SJCRH30 (cell line): Measurements from ENCODE around the gene ZNF740. TPM values are rescaled to one million over a fixed set of nuclear protein-coding genes. Genes with fewer than 3 reads are reported as not detected.
"Not testable (repeated sequence)": the region's sequence is repeated elsewhere in the genome, so short reads cannot be mapped to it uniquely, and the experiment has no call there.

Experiments
- DNase-seq, 2 experiments: peaks; one replicate each; pipeline ENCODE4 v3.0.0-alpha.2; 2015 to 2020
- H3K27ac ChIP-seq: fragments of 250-450 bp; sonication (Bioruptor Pico); 2 replicates; pipeline ENCODE4 v1.5.1; 2020; ENCODE audit warnings: mild to moderate bottlenecking, moderate library complexity
- H3K27me3 ChIP-seq: fragments of 250-450 bp; sonication (Bioruptor Pico); 2 replicates; pipeline ENCODE4 v1.5.1; 2020; ENCODE audit warnings: mild to moderate bottlenecking, moderate library complexity
- H3K36me3 ChIP-seq: fragments of 250-450 bp; sonication (Bioruptor Pico); 2 replicates; pipeline ENCODE4 v1.5.1; 2020; ENCODE audit warnings: mild to moderate bottlenecking, moderate library complexity
- H3K4me1 ChIP-seq: fragments of 250-450 bp; sonication (Bioruptor Pico); 2 replicates; pipeline ENCODE4 v1.5.1; 2020; ENCODE audit warnings: mild to moderate bottlenecking, moderate library complexity
- H3K4me3 ChIP-seq: fragments of 250-450 bp; sonication (Bioruptor Pico); 2 replicates; pipeline ENCODE4 v1.5.1; 2020; ENCODE audit warnings: mild to moderate bottlenecking, moderate library complexity
- H3K9me3 ChIP-seq: fragments of 250-450 bp; sonication (Bioruptor Pico); replicated peaks from 2 replicates; pipeline ENCODE4 v1.5.1; 2020; ENCODE audit warnings: mild to moderate bottlenecking, moderate library complexity
- total RNA-seq: library from RNA; depleted of rRNA; stranded (reverse); fragments of >200 nt; shearing (Covaris generic); gene quantifications from 2 replicates; pipeline ENCODE4 v1.2.3, GENCODE V29; 2014

ZNF740 gene
- total RNA-seq, 1 experiment from 2014 or later, result 17.4 TPM

DNA sequence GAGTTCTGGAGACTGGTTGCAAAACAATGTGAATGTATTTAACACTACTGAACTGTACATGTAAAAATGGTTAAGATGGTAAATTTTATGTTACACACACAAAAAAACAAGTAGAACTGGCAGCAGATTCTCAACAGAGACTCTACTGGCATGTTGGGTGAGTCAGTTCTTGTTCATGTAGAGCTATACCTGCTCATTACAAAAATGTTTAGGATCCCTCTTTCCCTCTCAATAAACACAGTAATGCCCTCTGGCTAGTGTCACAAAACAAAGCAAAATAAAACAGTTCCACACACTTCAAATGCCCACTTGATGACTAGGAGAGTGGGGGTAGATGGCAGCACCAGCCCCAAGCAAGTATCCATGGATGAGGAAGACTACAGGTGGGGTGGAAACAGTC, 13.7 kb upstream of the ZNF740 start:
- no peaks in the 10 kb centered on the region for H3K9me3 ChIP-seq
- DNase-seq, result no peak
- H3K36me3 ChIP-seq, result no peaks in the 10 kb centered on the region
- H3K27me3 ChIP-seq, result no peaks in the 10 kb centered on the region
- H3K4me3 ChIP-seq, result no peak overlapping the region
- H3K27ac ChIP-seq, result no peak overlapping the region
- H3K4me1 ChIP-seq, result no peaks in the 10 kb centered on the region

GRCh38 chr12:53169644-53170043, 10.9 kb upstream of the ZNF740 start:
- no peaks in the 10 kb centered on the region for H3K27me3 ChIP-seq
- DNase-seq, result no peak
- H3K36me3 ChIP-seq, result no peaks in the 10 kb centered on the region
- no peak overlapping the region for H3K4me3 ChIP-seq
- no peaks in the 10 kb centered on the region for H3K9me3 ChIP-seq
- H3K4me1 ChIP-seq, result no peaks in the 10 kb centered on the region
- H3K27ac ChIP-seq, result no peak overlapping the region

DNA sequence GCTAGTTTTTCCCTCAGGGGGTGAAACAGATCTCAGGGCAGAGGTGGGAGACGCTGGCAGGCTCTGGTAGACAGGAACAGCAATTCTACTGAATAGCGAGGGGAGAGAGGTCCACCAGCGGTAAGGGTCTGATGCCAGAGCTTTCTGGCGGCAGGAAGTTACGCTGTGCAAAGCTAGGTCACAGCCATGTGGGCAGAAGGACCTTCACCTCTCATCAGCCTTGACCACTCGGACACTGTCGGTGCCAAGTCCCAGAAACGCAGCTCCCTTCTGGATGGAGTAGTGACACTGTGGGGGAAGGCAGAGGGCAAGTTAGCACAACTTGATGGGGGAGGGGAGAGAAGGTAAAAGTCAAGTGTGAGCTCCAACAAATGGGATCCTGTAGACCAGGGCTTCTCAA, 10.3 kb upstream of the ZNF740 start:
- no peak for DNase-seq
- Histone ChIP-seq H3K36me3 (no peaks in the 10 kb centered on the region), H3K4me1 (no peaks in the 10 kb centered on the region), H3K27ac (no peak overlapping the region), H3K9me3 (no peaks in the 10 kb centered on the region), H3K27me3 (no peaks in the 10 kb centered on the region), H3K4me3 (no peak overlapping the region)

DNA sequence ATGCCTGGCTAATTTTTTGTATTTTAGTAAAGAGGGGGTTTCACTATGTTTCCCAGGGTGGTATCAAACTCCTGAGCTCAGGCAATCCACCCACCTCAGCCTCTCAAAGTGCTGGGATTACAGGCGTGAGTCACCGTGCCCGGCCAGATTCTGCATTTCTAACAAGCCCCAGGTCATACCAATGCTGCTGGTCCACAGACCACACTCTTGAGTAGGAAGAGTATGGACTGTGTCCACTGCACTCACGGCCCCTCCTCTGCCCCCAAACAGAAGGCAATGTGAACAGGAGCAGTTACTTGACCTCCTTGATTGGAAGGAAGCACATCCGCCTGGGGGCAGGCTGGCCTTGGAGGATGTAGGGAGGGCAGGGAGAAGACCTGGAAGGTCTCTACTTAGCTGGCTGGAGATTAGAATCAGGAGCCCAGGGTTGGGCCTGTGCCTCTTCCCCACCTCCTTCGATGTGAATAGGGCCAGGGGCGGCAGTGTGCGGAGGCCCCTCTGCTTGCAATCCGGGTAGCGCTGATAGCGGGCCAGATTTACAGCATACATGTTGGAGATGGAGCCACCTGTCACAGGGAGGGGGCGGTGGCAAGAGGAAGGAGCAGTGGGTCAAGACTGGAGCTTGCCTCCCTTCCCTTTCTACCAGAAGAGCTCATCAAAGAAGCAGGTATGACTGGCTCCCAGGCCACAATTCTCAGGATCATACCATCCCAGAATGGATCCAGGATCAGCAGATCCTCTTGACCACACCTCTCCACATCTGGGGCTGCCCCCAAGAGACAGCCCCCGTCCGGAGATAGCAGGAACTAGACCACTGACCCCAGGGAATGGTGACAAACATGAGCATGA, 9.4 kb upstream of the ZNF740 start:
- Histone ChIP-seq H3K27me3 (no peaks in the 10 kb centered on the region), H3K4me3 (no peak overlapping the region), H3K36me3 (no peaks in the 10 kb centered on the region), H3K4me1 (no peaks in the 10 kb centered on the region), H3K27ac (no peak overlapping the region), H3K9me3 (no peaks in the 10 kb centered on the region)
- DNase-seq, result no peak

DNA sequence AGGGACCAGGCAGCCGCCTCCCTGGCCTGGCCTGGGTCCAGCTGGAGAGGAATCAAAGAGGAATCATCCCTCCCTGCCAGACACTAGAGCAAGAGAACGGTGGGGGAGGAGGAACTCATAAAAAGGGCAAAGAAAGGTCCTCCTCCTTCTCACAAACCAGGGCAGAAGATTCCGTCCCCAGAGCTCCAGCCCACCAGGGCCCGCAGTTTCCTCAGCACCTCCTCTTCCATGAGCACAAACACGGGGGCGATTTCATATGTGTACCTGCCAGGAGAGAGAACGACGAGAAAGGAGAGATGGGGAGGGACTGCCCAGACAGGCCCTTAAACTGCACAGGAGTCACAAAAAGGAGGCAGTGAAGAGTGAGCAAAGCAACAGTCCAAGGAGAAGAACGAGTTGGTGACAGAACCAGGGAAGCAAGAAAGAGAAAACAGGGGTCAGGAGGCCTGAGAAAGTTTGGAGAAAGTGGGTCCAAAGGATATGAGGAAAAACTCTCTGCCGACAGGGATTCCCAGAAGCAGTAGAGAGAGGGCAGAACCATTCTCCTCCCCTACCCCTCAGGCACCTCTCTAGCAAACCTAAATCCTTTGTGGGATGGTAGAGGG, 8.7 kb upstream of the ZNF740 start:
- H3K4me1 ChIP-seq, result no peaks in the 10 kb centered on the region
- no peak overlapping the region for H3K4me3 ChIP-seq
- DNase-seq, result no peak
- no peaks in the 10 kb centered on the region for H3K9me3 ChIP-seq
- no peaks in the 10 kb centered on the region for H3K27me3 ChIP-seq
- H3K36me3 ChIP-seq, result no peaks in the 10 kb centered on the region
- no peak overlapping the region for H3K27ac ChIP-seq

DNA sequence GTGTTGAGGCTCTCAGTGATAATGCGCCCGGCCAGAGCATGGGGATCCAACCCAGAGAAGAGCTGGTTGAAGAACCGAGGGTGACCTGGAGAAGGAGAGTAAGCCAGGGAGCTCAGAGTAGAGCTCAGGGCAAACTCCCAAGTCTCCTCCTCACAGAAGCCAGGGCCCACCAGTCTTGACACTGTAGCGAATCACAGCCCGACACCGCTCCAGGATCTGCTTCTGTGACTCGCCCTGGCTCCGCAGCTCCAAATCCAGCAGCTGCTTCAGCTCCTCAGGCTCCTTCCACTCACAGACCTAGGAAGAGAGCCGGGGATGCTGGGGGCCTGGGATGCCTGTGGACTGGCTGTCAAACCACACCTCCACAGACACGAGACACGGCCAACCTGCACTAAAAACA, 8.2 kb upstream of the ZNF740 start:
- Histone ChIP-seq H3K36me3 (no peaks in the 10 kb centered on the region), H3K4me3 (no peak overlapping the region), H3K27me3 (no peaks in the 10 kb centered on the region), H3K27ac (no peak overlapping the region), H3K4me1 (no peaks in the 10 kb centered on the region), H3K9me3 (no peaks in the 10 kb centered on the region)
- DNase-seq, result peak; percentile 43 to 50

DNA sequence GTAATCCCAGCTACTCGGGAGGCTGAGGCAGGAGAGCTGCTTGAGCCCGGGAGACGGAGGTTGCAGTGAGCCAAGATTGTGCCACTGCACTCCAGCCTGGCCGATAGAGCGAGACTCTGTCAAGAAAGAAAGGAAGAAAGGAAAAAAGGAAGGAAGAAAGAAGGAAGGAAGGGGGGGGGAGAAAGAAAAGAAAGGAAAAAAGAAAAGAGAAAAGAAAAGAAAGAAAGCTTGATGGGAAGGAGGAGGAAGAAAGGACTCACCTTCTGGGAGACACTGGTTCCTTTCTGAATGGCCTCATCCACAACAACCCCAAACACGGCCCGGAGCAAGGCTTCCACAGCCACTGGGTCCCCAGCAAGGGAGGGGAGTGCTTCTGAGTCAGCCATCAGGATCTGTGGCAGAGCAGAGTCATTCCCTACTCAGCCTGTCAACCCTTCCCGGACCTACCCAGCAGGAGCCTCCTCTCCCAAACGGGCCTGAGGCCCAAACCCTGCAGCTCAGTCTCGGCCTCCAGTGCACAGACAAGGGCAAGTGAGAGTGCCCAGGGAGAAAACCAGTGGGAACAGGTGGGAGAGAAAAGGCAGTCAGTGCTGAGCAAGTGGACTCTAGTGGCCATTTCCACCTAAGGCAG, 7.3 kb upstream of the ZNF740 start:
- Histone ChIP-seq H3K36me3 (no peaks in the 10 kb centered on the region), H3K4me3 (no peak overlapping the region), H3K27me3 (no peaks in the 10 kb centered on the region), H3K27ac (no peak overlapping the region), H3K9me3 (no peaks in the 10 kb centered on the region), H3K4me1 (no peaks in the 10 kb centered on the region)
- DNase-seq, result no peak

GRCh38 chr12:53174881-53175491, 5.5 kb upstream of the ZNF740 start:
- Histone ChIP-seq H3K4me3 (no peak overlapping the region), H3K27ac (no peak overlapping the region), H3K4me1 (peaks cover 5% of the 10 kb centered on the region; the same call in 1 of the 2 replicates), H3K9me3 (no peaks in the 10 kb centered on the region), H3K27me3 (no peaks in the 10 kb centered on the region), H3K36me3 (no peaks in the 10 kb centered on the region)
- DNase-seq, result no peak

GRCh38 chr12:53176750-53177149, 3.8 kb upstream of the ZNF740 start:
- Histone ChIP-seq H3K9me3 (no peaks in the 10 kb centered on the region), H3K27ac (no peak overlapping the region), H3K27me3 (no peaks in the 10 kb centered on the region), H3K36me3 (no peaks in the 10 kb centered on the region), H3K4me3 (no peak overlapping the region), H3K4me1 (peaks cover 5% of the 10 kb centered on the region; the same call in 1 of the 2 replicates)
- no peak for DNase-seq

GRCh38 chr12:53177447-53177846, 3.1 kb upstream of the ZNF740 start:
- H3K9me3 ChIP-seq, H3K4me3 ChIP-seq, H3K36me3 ChIP-seq, DNase-seq, H3K27me3 ChIP-seq, H3K27ac ChIP-seq, H3K4me1 ChIP-seq: not testable (repeated sequence)

GRCh38 chr12:53178803-53179202, 1.7 kb upstream of the ZNF740 start:
- not testable (repeated sequence) for H3K4me1 ChIP-seq, H3K27ac ChIP-seq, DNase-seq, H3K27me3 ChIP-seq, H3K9me3 ChIP-seq, H3K4me3 ChIP-seq
- peaks cover 16% of the 10 kb centered on the region for H3K36me3 ChIP-seq

GRCh38 chr12:53179687-53180219, 769 bp upstream of the ZNF740 start:
- Histone ChIP-seq H3K27me3 (no peaks in the 10 kb centered on the region), H3K4me3 (peak overlapping the region; percentile 73), H3K4me1 (peaks cover 5% of the 10 kb centered on the region; the same call in 1 of the 2 replicates), H3K36me3 (peaks cover 16% of the 10 kb centered on the region), H3K9me3 (no peaks in the 10 kb centered on the region), H3K27ac (peak overlapping the region; percentile 64)
- DNase-seq, result peak; percentile 31 to 51

DNA sequence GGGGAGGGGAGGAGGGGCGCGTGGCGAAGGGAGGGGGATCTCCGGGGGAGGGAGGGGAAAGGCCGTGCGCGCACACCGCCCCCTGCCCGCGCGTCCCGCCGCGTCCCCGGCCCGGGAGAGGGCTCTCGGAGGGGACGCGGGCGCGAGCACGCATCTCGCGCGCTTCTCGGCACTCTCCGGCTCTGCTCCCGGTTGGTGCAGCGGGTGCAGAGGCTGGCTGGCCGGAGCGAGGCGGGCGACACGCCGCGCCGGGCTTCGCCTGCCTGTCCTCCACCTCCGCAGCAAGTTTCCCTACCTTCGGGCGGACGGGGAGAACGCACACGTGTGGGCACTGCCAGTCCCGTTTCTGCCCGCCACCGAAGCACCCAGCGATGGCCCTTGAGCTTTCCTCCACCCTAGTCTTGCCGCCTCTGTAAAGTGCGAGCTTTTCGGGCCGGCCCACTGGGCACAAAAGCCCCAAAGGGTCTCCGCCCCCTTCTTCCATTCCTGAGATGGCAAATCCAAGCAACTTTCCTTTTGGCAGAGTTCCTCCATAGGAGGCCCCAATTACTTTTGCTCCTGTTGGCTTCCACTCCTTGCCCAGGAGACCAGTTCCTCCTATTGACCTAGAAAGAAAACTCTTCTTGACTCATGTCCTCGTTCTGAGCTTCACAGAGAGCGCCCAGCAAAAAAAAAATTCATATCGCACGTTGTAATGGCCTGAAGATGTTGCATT, 566 bp downstream of the ZNF740 start:
- Histone ChIP-seq H3K27ac (peak overlapping the region; percentile 64; the same call in 1 of the 2 replicates), H3K27me3 (no peaks in the 10 kb centered on the region), H3K36me3 (peaks cover 25% of the 10 kb centered on the region), H3K4me3 (peak overlapping the region; percentile 73), H3K9me3 (no peaks in the 10 kb centered on the region), H3K4me1 (peaks cover 5% of the 10 kb centered on the region; the same call in 1 of the 2 replicates)
- peak; percentile 82 for DNase-seq

GRCh38 chr12:53181935-53182334, 1.4 kb downstream of the ZNF740 start:
- DNase-seq, result no peak

More at GRCh38 chr12:53181935-53182334, 1.4 kb downstream of the ZNF740 start:
- Histone ChIP-seq H3K36me3 (peaks cover 30% of the 10 kb centered on the region), H3K9me3 (no peaks in the 10 kb centered on the region), H3K27me3 (no peaks in the 10 kb centered on the region), H3K4me1 (peaks cover 5% of the 10 kb centered on the region; the same call in 1 of the 2 replicates), H3K4me3 (peak overlapping the region; percentile 73), H3K27ac (no peak overlapping the region)
